K562 (cell line): ENCODE data around the gene TMPRSS11A. TPM values are rescaled to one million over a fixed set of nuclear protein-coding genes. Genes with fewer than 3 reads are reported as not detected.

Source experiments
- ATAC-seq: fragments of 200-7000 bp; cut with Tn5 transposase; 3 replicates; pipeline ENCODE4 v1.9.1; 2020; ENCODE audit warnings: moderate library complexity
- BruUV-seq: library from RNA; stranded (reverse); fragments of 400-500 nt; replicated peaks from 2 replicates; lab custom pipeline; 2021; lab: Mats Ljungman, UMichigan
- CTCF ChIA-PET: fragments of 300-600 bp; formaldehyde crosslinking; extraction: SDS; loops from one replicate; lab custom pipeline; 2021; ENCODE audit warnings: low intra/inter-chr PET ratio; lab: Yijun Ruan, JAX
- POLR2A ChIA-PET: fragments of 300-600, 350-650 bp; sonication (Branson Sonifier 250); formaldehyde crosslinking; extraction: SDS; loops from one replicate; lab custom pipeline; 2021; ENCODE audit warnings: antibody characterized with exemption, inconsistent platforms; lab: Yijun Ruan, JAX
- DNase-seq, 4 experiments: peaks; one replicate each; pipeline versions ENCODE4 v3.0.0 to v3.0.0-alpha.2; 2011 to 2018; ENCODE audit warnings: low spot score in 3 of 4, mixed read lengths in 3 of 4; ENCODE audit errors: extremely low read depth in 1 of 4
- FAIRE-seq: peaks from 2 replicates; lab custom pipeline; 2011; peaks lifted over from hg19 to GRCh38; lab: Jason Lieb, UNC
- H2AFZ ChIP-seq: 2 replicates; pipeline ENCODE4 v1.6.0; 2011; ENCODE audit warnings: low read depth, low read length, control low read depth, inconsistent platforms
- H3K27ac ChIP-seq: fragments of 200-600 bp; 3 replicates; pipeline ENCODE4 v1.8.0; 2011; ENCODE audit warnings: low read depth, mild to moderate bottlenecking, control low read depth, inconsistent platforms, low read length, moderate library complexity, mixed read lengths; ENCODE audit errors: extremely low read depth
- H3K27me3 ChIP-seq, 2 experiments: fragments of 300-600 bp in 1 of 2; 2 replicates in 1 of 2; 3 replicates in 1 of 2; pipeline versions ENCODE4 v1.6.0 to v1.8.0; 2011; ENCODE audit warnings: inconsistent platforms in 2 of 2, low read length in 2 of 2, mild to moderate bottlenecking in 1 of 2, mixed read lengths in 1 of 2, moderate library complexity in 1 of 2; ENCODE audit not compliant: control insufficient read depth in 2 of 2, insufficient read depth in 2 of 2
- H3K36me3 ChIP-seq: fragments of 300-600 bp; 3 replicates; pipeline ENCODE4 v1.8.0; 2011; ENCODE audit warnings: mild to moderate bottlenecking, low read length, inconsistent platforms; ENCODE audit not compliant: control insufficient read depth, insufficient read depth
- H3K4me1 ChIP-seq, 2 experiments: fragments of 200-600 bp in 1 of 2; replicated peaks in 1 of 2; 2 replicates in 1 of 2; 3 replicates in 1 of 2; pipeline versions ENCODE4 v1.5.1 to v1.8.0; 2011; ENCODE audit warnings: inconsistent platforms in 2 of 2, low read length in 2 of 2, mild to moderate bottlenecking in 1 of 2, mixed read lengths in 1 of 2, moderate library complexity in 1 of 2; ENCODE audit not compliant: control insufficient read depth in 2 of 2, insufficient read depth in 2 of 2
- H3K4me2 ChIP-seq: 2 replicates; pipeline ENCODE4 v1.6.1; 2011; ENCODE audit warnings: low read length, control low read depth, inconsistent platforms, mixed read lengths; ENCODE audit not compliant: insufficient read depth
- H3K4me3 ChIP-seq: fragments of 200-600 bp; sonication (generic), shearing (Covaris generic); 2 replicates; pipeline ENCODE4 v1.5.1; 2016; ENCODE audit warnings: control low read depth, inconsistent platforms
- H3K79me2 ChIP-seq: fragments of 200-600 bp; 3 replicates; pipeline ENCODE4 v1.8.0; 2011; ENCODE audit warnings: low read length, inconsistent platforms; ENCODE audit not compliant: control insufficient read depth, insufficient read depth
- H3K9ac ChIP-seq, 2 experiments: 2 replicates each; pipeline versions ENCODE4 v1.6.0 to v1.6.1; 2011; ENCODE audit warnings: low read depth in 2 of 2, low read length in 2 of 2, control low read depth in 1 of 2, inconsistent platforms in 1 of 2, mild to moderate bottlenecking in 1 of 2, mixed read lengths in 1 of 2; ENCODE audit not compliant: insufficient read depth in 1 of 2
- H3K9me1 ChIP-seq: one replicate; pipeline ENCODE4 v1.6.0; 2011; ENCODE audit warnings: inconsistent platforms, mild to moderate bottlenecking, low read length, moderate library complexity; ENCODE audit not compliant: control insufficient read depth, insufficient read depth
- H3K9me3 ChIP-seq: replicated peaks from 2 replicates; pipeline ENCODE4 v1.5.1; 2011; ENCODE audit warnings: low read depth, low read length, inconsistent platforms; ENCODE audit not compliant: control insufficient read depth, insufficient read depth
- H4K20me1 ChIP-seq: replicated peaks from 2 replicates; pipeline ENCODE4 v1.6.1; 2011; ENCODE audit warnings: low read length, inconsistent platforms, mixed read lengths; ENCODE audit not compliant: control insufficient read depth, insufficient read depth
- ADNP ChIP-seq: fragments of 200-800 bp; sonication (Bioruptor generic); IDR thresholded peaks from 2 replicates; pipeline ENCODE4 v1.6.1; 2016; ENCODE audit warnings: missing genetic modification characterization, missing compliant biosample characterization
- ARID3B ChIP-seq: fragments of 250-450 bp; sonication (Bioruptor Pico); IDR thresholded peaks from 2 replicates; pipeline ENCODE4 v1.4.0; 2020; ENCODE audit warnings: borderline replicate concordance
- DDX20 ChIP-seq: fragments of 450-650 bp; IDR thresholded peaks from 2 replicates; pipeline ENCODE4 v1.6.1; 2016; ENCODE audit warnings: missing genetic modification characterization, low read depth, mild to moderate bottlenecking, missing compliant biosample characterization, moderate library complexity
- KDM1A ChIP-seq, 2 experiments: fragments of 450-650 bp; IDR thresholded peaks; 2 replicates each; pipeline ENCODE4 v1.6.1; 2016; ENCODE audit warnings: mild to moderate bottlenecking in 2 of 2
- LCOR ChIP-seq: sonication (generic); formaldehyde crosslinking; IDR thresholded peaks from 2 replicates; pipeline ENCODE4 v1.8.0; 2022; ENCODE audit warnings: mild to moderate bottlenecking, missing genetic modification reagents
- MEF2D ChIP-seq: conservative IDR thresholded peaks from 2 replicates; pipeline ENCODE4 v1.6.1; 2016; ENCODE audit warnings: low read depth, missing genetic modification characterization, missing compliant biosample characterization
- NUFIP1 ChIP-seq: fragments of 450-650 bp; IDR thresholded peaks from 2 replicates; pipeline ENCODE4 v1.6.1; 2018; ENCODE audit not compliant: partially characterized antibody
- PML ChIP-seq: IDR thresholded peaks from 2 replicates; pipeline ENCODE4 v1.6.1; 2012; ENCODE audit warnings: low read length, inconsistent platforms
- RBM17 ChIP-seq: fragments of 200-400 bp; formaldehyde crosslinking; IDR thresholded peaks from 2 replicates; pipeline ENCODE4 v1.6.1; 2017; ENCODE audit warnings: low read depth, mild to moderate bottlenecking, low read length, borderline replicate concordance
- RBM25 ChIP-seq: fragments of 200-400 bp; formaldehyde crosslinking; IDR thresholded peaks from 2 replicates; pipeline ENCODE4 v1.6.1; 2018; ENCODE audit warnings: low read length, low read depth, moderate library complexity; ENCODE audit not compliant: severe bottlenecking
- RNF2 ChIP-seq: sonication (generic); IDR thresholded peaks from 2 replicates; pipeline ENCODE4 v1.6.1; 2016
- SP2 ChIP-seq: IDR thresholded peaks from 2 replicates; pipeline ENCODE4 v1.6.1; 2011; ENCODE audit warnings: mild to moderate bottlenecking, low read depth, low read length, moderate library complexity; ENCODE audit not compliant: poor library complexity, severe bottlenecking; ENCODE audit errors: extremely low read depth
- ZBTB7A ChIP-seq: IDR thresholded peaks from 2 replicates; pipeline ENCODE4 v1.6.1; 2011; ENCODE audit warnings: low read depth, mild to moderate bottlenecking, low read length, moderate library complexity, borderline replicate concordance; ENCODE audit not compliant: control insufficient read depth
- ZC3H4 ChIP-seq: sonication (generic); formaldehyde crosslinking; IDR thresholded peaks from 2 replicates; pipeline ENCODE4 v1.9.0; 2021; ENCODE audit warnings: missing genetic modification reagents, borderline replicate concordance
- ZNF140 ChIP-seq: fragments of 250-450 bp; sonication (Bioruptor Pico); IDR thresholded peaks from 2 replicates; pipeline ENCODE4 v1.8.0; 2021; ENCODE audit warnings: moderate library complexity, mild to moderate bottlenecking, inconsistent platforms
- ZNF175 ChIP-seq: fragments of 200-800 bp; sonication (Bioruptor generic); IDR thresholded peaks from 2 replicates; pipeline ENCODE4 v1.6.1; 2016; ENCODE audit warnings: low read depth, mild to moderate bottlenecking, missing genetic modification characterization, missing compliant biosample characterization
- ZNF274 ChIP-seq: IDR thresholded peaks from 2 replicates; pipeline ENCODE4 v1.6.1; 2011; ENCODE audit warnings: low read depth, mild to moderate bottlenecking, low read length, moderate library complexity, borderline replicate concordance
- ZNF354B ChIP-seq: fragments of 250-450 bp; sonication (Bioruptor Pico); IDR thresholded peaks from 2 replicates; pipeline ENCODE4 v1.4.0; 2020
- ZNF511 ChIP-seq: sonication (generic); formaldehyde crosslinking; IDR thresholded peaks from 2 replicates; pipeline ENCODE4 v1.8.0; 2022; ENCODE audit warnings: mild to moderate bottlenecking, missing genetic modification reagents
- WGBS: fragments of 100-300 bp; shearing (Covaris generic); methylation state at CpG from one replicate; pipeline ENCODE4 v1.1.6; 2016; ENCODE audit warnings: low coverage, mixed read lengths; ENCODE audit not compliant: insufficient coverage; ENCODE audit errors: missing lambda C conversion rate; 5-methylcytosine and 5-hydroxymethylcytosine counted together
- in situ Hi-C: fragments of 300-500 bp; cut with MboI; formaldehyde crosslinking; loops from 4 replicates; pipeline ENCODE4 v1.15.0; 2018; ENCODE audit warnings: inconsistent platforms, mixed read lengths
- intact Hi-C: fragments of 100-400 bp; cut with micrococcal nuclease; formaldehyde crosslinking; loops from 2 replicates; pipeline ENCODE4 v1.14.2; 2022
- polyA plus RNA-seq, 8 experiments: library from polyadenylated mRNA; depleted of rRNA in 4 of 8; stranded (reverse) in 5 of 8; unstranded in 3 of 8; fragments of >200 nt; fragmentation: Nextera tagmentation in 2 of 8; fragmentation: Illumina TruSeq in 1 of 8; extraction: Ambion mirVana in 2 of 8; extraction: Trizol in 1 of 8; gene quantifications; 2 replicates each; pipeline versions ENCODE4 v1.2.1 to v1.2.3, GENCODE V29; 2011 to 2014; ENCODE audit warnings: inconsistent platforms in 1 of 8, missing spikeins in 1 of 8
- total RNA-seq, 7 experiments: library from RNA; depleted of rRNA in 6 of 7; stranded (reverse); fragments of >200 nt in 6 of 7; fragmentation: Illumina TruSeq in 2 of 7; extraction: Trizol in 2 of 7; gene quantifications; 2 replicates each; pipeline versions ENCODE4 v1.2.1 to v1.2.3, GENCODE V29; 2011 to 2021; ENCODE audit warnings: low replicate concordance in 1 of 7

Gene TMPRSS11A
- total and polyA plus RNA-seq, 9 of the 15 experiments (the other 6 are each of a cell fraction or from before 2014, with no cell fraction given): not detected

- Histone ChIP-seq H3K36me3 (no peaks in the 10 kb centered on the region), H3K9me1 (no peaks in the 10 kb centered on the region), H3K9me3 (no peaks in the 10 kb centered on the region), H3K9ac (no peak overlapping the region), H3K4me2 (no peak overlapping the region), H3K4me1 (no peaks in the 10 kb centered on the region), H3K27me3 (no peaks in the 10 kb centered on the region), H3K27ac (no peak overlapping the region), H2AFZ (no peak overlapping the region), H4K20me1 (no peaks in the 10 kb centered on the region), H3K79me2 (no peaks in the 10 kb centered on the region), H3K4me3 (no peak overlapping the region)
- ChIA-PET POLR2A (no interaction called here), CTCF (no interaction called here)
- BruUV-seq: no TSS peak
- intact Hi-C loops (loop anchor here (10.0 kb wide), 1 partner anchor 305 kb away; no protein-coding TSS in a partner anchor), in situ Hi-C loops (no loop called here)
- 0% methylated on average over 4 of the region's 4 CpGs for WGBS
- no peak for FAIRE-seq
- DNase-seq: no peak
- ATAC-seq: no peak
- TF ChIP-seq ARID3B: no peak
- no peak for TF ChIP-seq MEF2D
- TF ChIP-seq RNF2: no peak
- no peak for TF ChIP-seq PML
- no peak for TF ChIP-seq ZBTB7A
- no peak for TF ChIP-seq ZNF140 (CRISPR knock-in tag)
- TF ChIP-seq SP2: no peak
- no peak for TF ChIP-seq ZNF274
- TF ChIP-seq DDX20 (tag): no peak
- TF ChIP-seq LCOR (CRISPR knock-in tag): no peak
- no peak for TF ChIP-seq ZC3H4 (CRISPR knock-in tag)
- TF ChIP-seq ZNF354B: no peak
- no peak for TF ChIP-seq RBM25
- TF ChIP-seq RBM17: no peak
- TF ChIP-seq ZNF175 (CRISPR knock-in tag): no peak
- no peak for TF ChIP-seq KDM1A (IDR thresholded peaks at IDR 0.05)
- TF ChIP-seq ADNP: no peak
- no peak for TF ChIP-seq ZNF511 (CRISPR knock-in tag)
- no peak for TF ChIP-seq NUFIP1
These were observed 93.6 kb downstream of the TMPRSS11A start for GRCh38 chr4:67869580-67870190.
